Skeletal muscle tissue (tissue), 4 donors: ENCODE results near the gene PMEPA1. TPM values are rescaled to one million over a fixed set of nuclear protein-coding genes. Genes with fewer than 3 reads are reported as not detected.

ENCODE experiments used
- H3K27ac ChIP-seq: one replicate; pipeline ENCODE4 v1.7.0; 2013; ENCODE audit warnings: mild to moderate bottlenecking, low read depth, low read length, inconsistent platforms
- H3K27me3 ChIP-seq, 3 donors: one replicate each; pipeline ENCODE4 v1.7.0; 2013; ENCODE audit warnings: low read length in 3 of 3; ENCODE audit not compliant: control insufficient read depth in 3 of 3, insufficient read depth in 3 of 3
- H3K36me3 ChIP-seq, 3 donors: one replicate each; pipeline ENCODE4 v1.7.0; 2013; ENCODE audit warnings: low read length in 3 of 3; ENCODE audit not compliant: control insufficient read depth in 3 of 3, insufficient read depth in 3 of 3
- H3K4me1 ChIP-seq, 3 donors: one replicate each; pipeline ENCODE4 v1.7.0; 2013; ENCODE audit warnings: low read length in 3 of 3, mild to moderate bottlenecking in 3 of 3; ENCODE audit not compliant: control insufficient read depth in 3 of 3, insufficient read depth in 3 of 3
- H3K4me3 ChIP-seq, 3 donors: one replicate each; pipeline ENCODE4 v1.7.0; 2013; ENCODE audit warnings: low read length in 3 of 3
- H3K9ac ChIP-seq, 3 donors: one replicate each; pipeline ENCODE4 v1.7.0; 2013; ENCODE audit warnings: low read length in 3 of 3, mild to moderate bottlenecking in 3 of 3, moderate library complexity in 2 of 3, low read depth in 1 of 3
- H3K9me3 ChIP-seq, 3 donors: one replicate each; pipeline ENCODE4 v1.7.0; 2013; ENCODE audit warnings: low read length in 3 of 3; ENCODE audit not compliant: control insufficient read depth in 3 of 3
- total RNA-seq: library from RNA; depleted of rRNA; stranded (reverse); fragments of >200 nt; gene quantifications from one replicate; pipeline ENCODE4 v1.2.3, GENCODE V29; 2014
- donor health status: Osteomylitis.

PMEPA1 gene
- total RNA-seq, 1 donor from 2014 or later = 5.2 TPM

DNA sequence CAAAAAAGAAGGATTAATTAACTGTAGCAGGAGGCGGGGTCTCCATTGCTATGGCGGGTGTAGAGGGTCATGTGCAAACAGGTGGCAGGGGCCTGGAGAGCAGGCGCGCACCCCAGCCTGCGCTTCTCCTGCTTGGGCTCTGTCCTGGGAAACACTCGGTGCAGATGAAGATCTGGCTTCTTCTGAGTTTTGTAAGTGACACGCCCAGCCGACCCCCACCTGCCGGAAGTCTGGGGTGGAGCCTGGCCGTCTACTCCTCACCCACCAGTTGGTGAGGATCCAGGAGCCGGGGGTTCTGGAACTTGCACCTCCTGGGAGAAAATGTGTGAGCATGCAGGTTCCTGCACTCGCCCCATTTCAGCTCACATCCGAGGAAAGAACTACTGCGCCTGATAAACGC lies 19.3 kb downstream of the PMEPA1 start:
- peaks cover 46 to 63% (median 62%) of the 10 kb centered on the region in 3 donors for H3K4me1 ChIP-seq
- H3K27ac ChIP-seq = no peak overlapping the region
- no peak overlapping the region for H3K4me3 ChIP-seq
- no peaks in the 10 kb centered on the region for H3K36me3 ChIP-seq
- peak overlapping the region in 1 of 3 donors; percentile 25 for H3K9ac ChIP-seq
- H3K27me3 ChIP-seq = no peaks in the 10 kb centered on the region
- no peaks in the 10 kb centered on the region for H3K9me3 ChIP-seq

DNA sequence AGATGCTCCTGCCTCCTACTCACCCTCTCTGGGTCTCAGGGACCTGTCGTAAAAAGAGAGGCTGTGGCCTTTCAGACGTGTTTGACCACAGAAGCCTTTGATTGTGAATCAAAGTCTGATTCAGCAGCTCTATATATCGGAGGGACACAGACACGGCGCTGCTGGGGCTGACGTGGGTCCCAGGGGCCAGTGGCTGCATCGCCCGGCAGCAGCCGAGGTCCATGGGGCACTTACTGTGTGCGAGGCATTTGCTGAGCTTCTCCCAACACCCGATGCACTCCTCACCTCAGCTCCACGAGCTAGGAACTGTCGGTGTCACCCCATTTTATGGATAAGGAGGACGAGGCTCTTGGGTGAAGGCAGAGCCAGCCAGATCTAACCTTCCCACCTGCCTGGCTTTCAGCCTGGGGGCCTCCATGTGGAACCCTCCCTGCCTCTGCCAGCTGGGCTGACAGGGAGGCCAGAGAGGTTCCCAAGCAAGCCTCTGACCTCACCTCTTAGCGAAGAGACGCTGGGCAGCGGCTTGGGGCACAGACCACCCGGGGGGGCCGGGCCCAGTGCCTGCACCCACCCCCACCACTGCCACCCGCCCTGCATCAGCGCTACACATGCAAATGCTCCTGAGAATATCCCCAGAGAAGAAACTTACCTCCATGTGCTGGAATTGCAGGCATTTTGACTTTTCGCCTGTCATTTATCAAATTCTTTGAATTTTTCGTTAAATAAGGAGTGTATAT lies 19.9 kb downstream of the PMEPA1 start:
- Histone ChIP-seq H3K36me3 (no peaks in the 10 kb centered on the region), H3K27me3 (no peaks in the 10 kb centered on the region), H3K27ac (no peak overlapping the region), H3K4me1 (peaks cover 51 to 68% (median 64%) of the 10 kb centered on the region in 3 donors), H3K4me3 (no peak overlapping the region), H3K9ac (peak overlapping the region in 1 of 3 donors; percentile 50), H3K9me3 (no peaks in the 10 kb centered on the region)

DNA sequence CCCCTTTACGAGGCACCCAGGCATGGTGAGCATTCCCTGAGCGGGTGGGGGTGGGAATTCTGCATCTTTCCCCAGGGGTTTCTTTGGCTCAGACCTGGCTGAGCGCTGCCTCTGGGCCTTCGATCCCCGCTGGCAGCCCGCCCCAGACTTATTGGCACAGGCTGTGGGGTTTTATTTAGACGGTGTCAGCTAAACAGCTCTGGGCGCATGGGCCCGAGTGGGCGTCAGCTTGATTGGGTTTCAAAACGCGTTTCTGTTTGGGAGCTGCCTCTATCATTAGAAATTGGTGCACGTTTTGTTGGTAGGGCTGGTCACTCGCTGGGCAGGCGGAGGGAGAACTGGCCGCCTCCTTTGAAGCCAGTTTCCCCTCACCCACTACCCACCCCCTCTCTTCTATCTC lies 21.0 kb downstream of the PMEPA1 start:
- Histone ChIP-seq H3K27me3 (no peaks in the 10 kb centered on the region), H3K27ac (peak overlapping the region; percentile 12), H3K9ac (peak overlapping the region in 2 of 3 donors; percentile 14 to 53), H3K4me1 (peaks cover 51 to 67% (median 67%) of the 10 kb centered on the region in 3 donors), H3K9me3 (no peaks in the 10 kb centered on the region), H3K4me3 (no peak overlapping the region), H3K36me3 (no peaks in the 10 kb centered on the region)

DNA sequence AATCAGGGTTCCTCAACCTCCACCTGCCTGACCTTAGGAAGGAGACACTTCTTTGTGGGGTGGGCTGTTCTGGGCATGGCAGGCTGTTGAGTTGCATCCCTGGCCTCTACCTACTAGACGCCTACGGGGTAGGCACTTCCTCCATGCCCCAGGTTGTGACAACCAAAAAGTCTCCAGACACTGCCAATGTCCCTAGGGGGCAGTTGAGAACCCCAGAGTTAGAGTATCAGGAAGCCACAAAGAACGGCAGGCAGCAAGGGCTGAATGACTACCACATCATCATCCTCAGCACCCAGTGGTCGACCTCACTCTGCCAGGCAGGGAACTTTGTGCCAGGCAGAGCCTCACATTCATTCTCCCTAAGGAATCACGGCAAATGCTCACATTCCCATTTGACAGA lies 21.5 kb downstream of the PMEPA1 start:
- peak overlapping the region; percentile 12 for H3K27ac ChIP-seq
- H3K27me3 ChIP-seq = no peaks in the 10 kb centered on the region
- no peak overlapping the region for H3K4me3 ChIP-seq
- H3K9ac ChIP-seq = peak overlapping the region in 1 of 3 donors; percentile 53
- H3K9me3 ChIP-seq = no peaks in the 10 kb centered on the region
- H3K36me3 ChIP-seq = no peaks in the 10 kb centered on the region
- peaks cover 51 to 68% (median 63%) of the 10 kb centered on the region in 3 donors for H3K4me1 ChIP-seq

DNA sequence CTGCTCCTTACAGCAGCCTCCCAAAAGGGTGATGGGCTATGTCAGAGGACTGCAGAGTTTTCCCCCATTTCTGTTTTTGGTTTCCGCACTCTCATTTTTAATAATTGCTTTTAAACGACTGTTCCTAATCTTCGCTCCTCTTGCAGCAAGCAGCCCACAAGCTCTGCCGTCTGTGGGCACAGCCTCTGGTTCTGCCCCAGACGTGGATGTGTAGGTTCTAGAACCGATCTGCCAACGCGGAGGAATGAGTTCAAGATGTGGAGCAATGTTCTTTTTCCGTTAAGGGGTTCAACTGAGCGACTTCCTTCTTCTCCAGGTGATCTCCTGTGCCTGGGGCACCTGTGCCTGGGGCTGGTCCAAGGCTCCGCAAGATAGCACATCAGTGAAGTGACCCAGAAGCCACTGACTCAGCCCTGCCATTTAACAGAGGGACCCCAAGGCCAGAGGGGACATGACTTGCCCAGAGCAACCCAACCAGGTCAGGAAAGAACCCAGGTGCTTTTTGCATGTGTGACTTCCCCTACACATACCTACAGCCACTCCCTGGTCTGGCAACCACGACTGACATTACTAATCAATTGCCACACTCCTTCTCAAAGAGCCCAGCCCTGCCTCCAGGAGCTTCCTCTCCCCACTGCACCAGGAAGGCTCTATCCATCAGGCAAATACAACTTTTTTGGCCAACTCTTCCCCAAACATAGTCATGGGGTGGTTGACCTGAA lies 22.7 kb downstream of the PMEPA1 start:
- Histone ChIP-seq H3K9me3 (no peaks in the 10 kb centered on the region), H3K27me3 (no peaks in the 10 kb centered on the region), H3K27ac (no peak overlapping the region), H3K9ac (no peak overlapping the region), H3K4me3 (no peak overlapping the region), H3K4me1 (peaks cover 51 to 63% (median 57%) of the 10 kb centered on the region in 3 donors), H3K36me3 (no peaks in the 10 kb centered on the region)

DNA sequence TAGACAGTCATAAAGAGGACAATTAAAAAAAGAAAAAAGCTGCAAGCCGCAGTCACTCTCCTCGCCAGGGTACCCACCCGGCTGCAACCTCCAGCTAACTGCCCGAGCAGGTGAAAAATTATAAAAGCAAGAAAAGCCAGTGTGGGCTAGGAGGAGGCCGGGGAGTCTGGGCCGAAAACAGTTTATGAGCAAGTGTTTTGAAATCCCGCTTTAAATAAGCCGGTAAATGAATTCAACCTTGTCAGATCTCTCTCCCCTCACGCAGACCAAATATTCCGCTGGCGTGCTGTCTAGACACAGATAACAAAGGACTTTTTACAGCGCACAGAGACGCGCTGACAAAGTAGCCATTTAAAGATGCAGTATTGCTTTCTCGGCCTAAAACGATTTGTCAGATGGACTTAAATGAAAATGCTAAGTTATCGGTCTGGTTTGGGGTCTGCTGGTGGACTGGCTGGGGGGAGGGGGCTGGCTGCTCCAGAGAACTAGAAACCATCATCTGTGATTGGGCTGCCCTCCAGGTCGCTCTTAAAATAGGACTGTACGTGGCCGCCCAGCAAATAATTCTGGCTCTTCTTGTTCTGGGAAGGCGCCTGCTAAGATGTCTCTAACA lies 24.6 kb downstream of the PMEPA1 start:
- Histone ChIP-seq H3K27ac (no peak overlapping the region), H3K27me3 (no peaks in the 10 kb centered on the region), H3K9me3 (no peaks in the 10 kb centered on the region), H3K36me3 (no peaks in the 10 kb centered on the region), H3K9ac (peak overlapping the region in 1 of 3 donors; percentile 50), H3K4me3 (no peak overlapping the region), H3K4me1 (peaks cover 55 to 60% (median 59%) of the 10 kb centered on the region in 3 donors)

DNA sequence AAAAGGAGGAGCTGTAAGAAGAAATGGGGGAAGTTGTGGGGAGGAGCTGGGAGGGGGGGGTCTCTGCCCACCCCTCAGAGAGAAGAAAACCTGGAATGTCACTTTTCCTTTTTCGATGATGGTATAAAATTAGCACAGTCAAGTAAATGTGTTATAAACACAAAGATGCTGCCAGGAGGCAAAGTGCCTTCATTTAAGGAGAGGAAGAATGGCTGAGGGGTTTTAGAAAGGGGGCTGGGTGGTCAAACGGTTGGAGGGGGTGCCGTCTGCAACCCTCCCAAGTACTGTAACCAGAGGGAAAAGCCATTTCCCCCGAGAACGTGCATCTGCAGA lies 25.0 kb downstream of the PMEPA1 start:
- Histone ChIP-seq H3K27me3 (no peaks in the 10 kb centered on the region), H3K9me3 (no peaks in the 10 kb centered on the region), H3K27ac (no peak overlapping the region), H3K36me3 (no peaks in the 10 kb centered on the region), H3K4me1 (peaks cover 52 to 57% (median 57%) of the 10 kb centered on the region in 3 donors), H3K4me3 (no peak overlapping the region), H3K9ac (no peak overlapping the region)

DNA sequence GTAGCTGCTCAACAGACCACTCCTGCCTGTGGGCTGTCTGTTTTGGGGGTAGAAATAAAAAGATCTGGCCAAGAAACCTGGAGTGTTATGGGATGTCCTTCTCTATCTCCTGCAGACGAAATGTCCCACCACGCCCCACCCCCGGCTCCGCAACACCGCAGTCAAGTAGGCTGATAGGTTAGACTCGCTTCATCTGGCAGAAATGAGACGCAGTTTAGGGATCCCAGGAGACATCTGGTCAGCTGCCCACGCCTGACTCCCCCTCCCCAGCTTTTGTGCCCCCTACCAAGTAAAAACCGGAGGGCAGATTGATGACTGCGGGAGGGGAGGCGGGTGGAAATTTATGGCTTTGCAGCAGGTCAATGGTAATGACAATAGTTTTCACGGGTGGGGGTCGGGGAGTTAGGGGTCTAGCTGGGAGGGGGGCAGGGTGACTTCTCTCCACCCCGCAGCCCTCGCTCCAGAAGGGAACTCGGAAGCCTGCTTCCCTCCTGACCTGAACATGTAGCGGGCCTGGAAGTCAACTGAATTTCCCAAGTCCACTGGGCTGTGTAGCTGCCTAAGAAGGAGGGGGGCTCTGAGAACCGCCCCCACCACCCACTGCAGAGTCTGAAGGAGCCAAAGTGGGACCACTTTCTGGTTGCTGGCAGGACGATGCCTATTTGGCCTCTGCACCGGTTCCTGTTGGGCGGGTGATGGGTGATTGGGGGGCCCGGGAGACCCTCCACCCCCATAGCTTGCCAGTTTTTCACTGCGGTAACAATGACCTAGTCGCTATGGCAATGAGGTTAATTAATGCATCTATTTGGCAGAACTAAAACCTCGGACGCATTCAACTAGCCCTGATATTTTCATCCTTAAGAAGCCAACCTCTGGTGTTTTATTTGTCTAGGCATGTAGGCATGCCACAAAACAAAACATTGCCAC lies 25.7 kb downstream of the PMEPA1 start:
- no peaks in the 10 kb centered on the region for H3K9me3 ChIP-seq

DNA sequence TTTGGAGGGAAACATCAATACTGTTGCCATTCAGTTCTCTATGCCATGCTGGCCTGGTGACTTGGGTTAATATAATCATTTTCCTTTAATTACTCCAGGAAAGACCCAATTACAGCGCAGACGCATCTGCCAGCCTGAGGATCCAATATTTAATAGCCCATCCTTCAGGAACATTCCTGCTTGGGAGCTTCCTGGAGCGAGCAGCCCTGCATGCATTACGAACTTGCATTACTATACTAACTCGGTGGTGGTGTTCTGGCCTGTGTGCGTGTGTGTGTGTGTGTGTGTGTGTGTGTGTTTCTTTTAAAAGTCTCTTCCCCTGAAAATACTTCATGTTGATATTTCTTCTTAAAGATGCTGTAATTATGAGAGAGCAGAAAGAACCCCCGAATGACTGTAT lies 26.5 kb downstream of the PMEPA1 start:
- H3K9me3 ChIP-seq = no peaks in the 10 kb centered on the region
- H3K36me3 ChIP-seq = no peaks in the 10 kb centered on the region
- peaks cover 37 to 46% (median 44%) of the 10 kb centered on the region in 3 donors for H3K4me1 ChIP-seq
- H3K27me3 ChIP-seq = no peaks in the 10 kb centered on the region
- no peak overlapping the region for H3K4me3 ChIP-seq
- no peak overlapping the region for H3K27ac ChIP-seq
- H3K9ac ChIP-seq = no peak overlapping the region

More for the DNA sequence above, 25.7 kb downstream of the PMEPA1 start:
- Histone ChIP-seq H3K27ac (no peak overlapping the region), H3K9ac (no peak overlapping the region), H3K4me1 (peaks cover 46 to 52% (median 52%) of the 10 kb centered on the region in 3 donors), H3K4me3 (no peak overlapping the region), H3K36me3 (no peaks in the 10 kb centered on the region), H3K27me3 (no peaks in the 10 kb centered on the region)
